ENCODE data around the gene ECM1. TPM values are rescaled to one million over a fixed set of nuclear protein-coding genes. Genes with fewer than 3 reads are reported as not detected.

The ECM1 gene
- total and polyA plus RNA-seq, 2 of the 8 experiments (the other 6 are each of a cell fraction or from before 2014, with no cell fraction given), result 0.95 to 0.98 TPM

DNA sequence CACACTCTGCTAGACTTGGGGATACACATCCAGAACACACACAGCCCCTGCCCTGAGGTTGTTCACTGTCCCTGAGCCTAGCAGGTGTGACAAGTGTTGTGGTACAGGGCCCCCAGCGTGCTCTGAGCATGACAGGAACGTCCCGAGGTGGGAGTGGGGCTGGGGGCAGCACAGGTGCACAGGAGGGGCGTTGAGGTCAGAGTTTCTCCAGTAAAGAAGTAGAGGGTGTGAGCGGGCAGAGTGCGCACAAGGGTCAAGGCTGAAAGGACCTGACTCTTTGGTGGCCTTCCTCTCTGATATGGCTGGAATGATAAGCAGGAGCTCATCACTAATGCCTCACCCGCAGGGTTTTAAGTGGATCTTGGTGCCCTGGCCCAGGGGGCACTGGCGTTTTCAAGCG is 6.4 kb downstream of the ECM1 start:
- POLR2A ChIA-PET (ENCODE audit: partially characterized antibody), result interaction anchor here (1.4 to 1.7 kb wide), 4 partner anchors 12 to 46 kb away, joined by 3 to 5 read pairs (median 4); no protein-coding TSS in a partner anchor
- H3K79me2 ChIP-seq (ENCODE audit: control insufficient read depth in 1 of 2, insufficient read depth in 2 of 2, low read length in 2 of 2), result no peaks in the 10 kb centered on the region
- H2BK20ac ChIP-seq (ENCODE audit: low read length), result peak overlapping the region; percentile 80; the same call in 1 of the 2 replicates
- no peak overlapping the region for H3K4ac ChIP-seq (replicated peaks; ENCODE audit: insufficient read length, low read depth, low read length)
- H3K36me3 ChIP-seq (ENCODE audit: control insufficient read depth in 2 of 4, insufficient read depth in 4 of 4, low read length in 3 of 4), result no peaks in the 10 kb centered on the region
- no peaks in the 10 kb centered on the region for H3K9me3 ChIP-seq (ENCODE audit: insufficient read depth in 2 of 2, low read depth in 1 of 2, low read length in 1 of 2)
- H4K5ac ChIP-seq (ENCODE audit: insufficient read length, low read depth, low read length), result no peak overlapping the region
- H3K14ac ChIP-seq (ENCODE audit: insufficient read length), result no peak overlapping the region
- CTCF ChIA-PET (ENCODE audit: partially characterized antibody), result interaction anchor here (1.4 to 22.4 kb wide), 2 partner anchors 11 to 18 kb away, joined by 3 to 253 read pairs; no protein-coding TSS in a partner anchor
- peaks cover 5% of the 10 kb centered on the region for H3K23me2 ChIP-seq (ENCODE audit: low read depth, low read length)
- TF ChIP-seq SP1 (IDR thresholded peaks at IDR 0.05; ENCODE audit: low read depth, low read length) (no peak), HDAC6 (IDR thresholded peaks at IDR 0.05; ENCODE audit: low read depth, low read length) (no peak), SUZ12 (IDR thresholded peaks at IDR 0.05; ENCODE audit: low read length) (no peak), ASH2L (IDR thresholded peaks at IDR 0.05; ENCODE audit: low read length) (no peak), CBX8 (IDR thresholded peaks at IDR 0.05; ENCODE audit: borderline replicate concordance, low read depth, low read length) (no peak), JUND (IDR thresholded peaks at IDR 0.05; ENCODE audit: low read length) (no peak), TAF7 (optimal IDR thresholded peaks at IDR 0.05; ENCODE audit: borderline replicate concordance, low read depth, low read length) (no peak), YY1 (IDR thresholded peaks at IDR 0.05; ENCODE audit: low read depth, low read length) (no peak), TAF1 (IDR thresholded peaks at IDR 0.05; ENCODE audit: low read depth, low read length) (no peak), CHD2 (IDR thresholded peaks at IDR 0.05; ENCODE audit: low read length) (no peak), BACH1 (IDR thresholded peaks at IDR 0.05; ENCODE audit: low read length) (no peak), NANOG (IDR thresholded peaks at IDR 0.05; ENCODE audit: insufficient read depth, low read depth, low read length, poor library complexity, severe bottlenecking) (no peak), POU5F1 (IDR thresholded peaks at IDR 0.05; ENCODE audit: low read depth, low read length) (no peak), CTBP2 (IDR thresholded peaks at IDR 0.05; ENCODE audit: borderline replicate concordance, insufficient read depth, insufficient read length, low read length) (no peak), SIX5 (IDR thresholded peaks at IDR 0.05; ENCODE audit: low read depth, low read length) (no peak)
- WGBS, 2 experiments (ENCODE audit: extremely low coverage in 1 of 2, insufficient coverage in 1 of 2, insufficient read length in 1 of 2, insufficient replicate concordance in 2 of 2, low coverage in 1 of 2, low lambda C conversion rate in 2 of 2, missing lambda C conversion rate in 1 of 2), result 94% methylated on average over 9 of the region's 9 CpGs; no CpG with 5 or more reads in 1 of the 2 experiments
- no peak overlapping the region for H2BK12ac ChIP-seq (ENCODE audit: low read depth, low read length)
- no peak overlapping the region for H3K18ac ChIP-seq (ENCODE audit: extremely low read depth, low read length)
- H3K4me2 ChIP-seq (ENCODE audit: insufficient read depth in 1 of 2, low read depth in 2 of 2, low read length in 2 of 2), result peak overlapping the region in 1 of 2 experiments; percentile 91; a peak in 1 of 4 replicates
- H3K9ac ChIP-seq (replicated peaks in 1 of 4; ENCODE audit: extremely low read depth in 1 of 4, low read depth in 3 of 4, low read length in 3 of 4), result no peak overlapping the region
- no peak overlapping the region for H2BK120ac ChIP-seq (replicated peaks; ENCODE audit: low read depth, low read length)
- H3K27ac ChIP-seq (ENCODE audit: low read depth, low read length), result no peak overlapping the region
- H3K27me3 ChIP-seq (replicated peaks in 1 of 4; ENCODE audit: control insufficient read depth in 3 of 4, extremely low read depth in 1 of 4, insufficient read depth in 3 of 4, low read length in 3 of 4), result no peaks in the 10 kb centered on the region; a peak in 1 of 7 replicates
- peaks cover 0 to 4% (median 3%) of the 10 kb centered on the region in 4 experiments; a peak in 5 of 7 replicates for H3K4me1 ChIP-seq (replicated peaks in 1 of 4; ENCODE audit: control insufficient read depth in 3 of 4, insufficient read depth in 4 of 4, low read length in 3 of 4)
- FAIRE-seq (no peak), DNase-seq (ENCODE audit: low read depth in 1 of 2, low spot score in 2 of 2) (no peak)
- H2BK15ac ChIP-seq (ENCODE audit: low read length), result no peak overlapping the region
- no peak overlapping the region for H4K91ac ChIP-seq (replicated peaks; ENCODE audit: insufficient read length, low read length)
- no peak overlapping the region for H2BK5ac ChIP-seq (ENCODE audit: low read depth, low read length)
- no peaks in the 10 kb centered on the region for H4K20me1 ChIP-seq (replicated peaks in 1 of 2; ENCODE audit: control insufficient read depth in 1 of 2, insufficient read depth in 2 of 2, low read length in 2 of 2)
- H3K4me3 ChIP-seq (ENCODE audit: extremely low read depth in 1 of 4, insufficient read depth in 2 of 4, low read depth in 3 of 4, low read length in 4 of 4), result peak overlapping the region in 1 of 4 experiments; percentile 72; a peak in 1 of 8 replicates
- no peak overlapping the region for H2AFZ ChIP-seq (ENCODE audit: low read length)
- no peak overlapping the region for H3K56ac ChIP-seq (replicated peaks; ENCODE audit: insufficient read length, low read depth, low read length)
- H2AK5ac ChIP-seq (ENCODE audit: low read depth, low read length), result no peak overlapping the region
- H3K79me1 ChIP-seq (ENCODE audit: low read depth, low read length), result no peaks in the 10 kb centered on the region
- H4K8ac ChIP-seq (ENCODE audit: extremely low read depth, insufficient read depth, low read length), result peak overlapping the region; percentile 31; the same call in 1 of the 2 replicates
- no peak overlapping the region for H3K23ac ChIP-seq (ENCODE audit: insufficient read length)
